K562 (cell line): ENCODE measurements around the gene PHF1. TPM values are rescaled to one million over a fixed set of nuclear protein-coding genes. Genes with fewer than 3 reads are reported as not detected.
A peak's percentile ranks its signal among the peaks of the same experiment; 100 is the strongest.

Experiments used
- CXXC5 ChIP-seq: fragments of 250-450 bp; sonication (Bioruptor Pico); IDR thresholded peaks from 2 replicates; pipeline ENCODE4 v1.8.0; 2022; ENCODE audit warnings: inconsistent platforms, mild to moderate bottlenecking, moderate library complexity
- E2F4 ChIP-seq: sonication (generic); formaldehyde crosslinking; IDR thresholded peaks from 2 replicates; pipeline ENCODE4 v1.8.0; 2022; ENCODE audit warnings: mild to moderate bottlenecking, low read depth, missing genetic modification reagents
- ERF ChIP-seq: fragments of 450-650 bp; formaldehyde crosslinking; IDR thresholded peaks from 2 replicates; pipeline ENCODE4 v1.4.0; 2020; ENCODE audit warnings: mild to moderate bottlenecking, mixed read lengths
- FOXK2 ChIP-seq, 2 experiments: fragments of 450-650 bp; IDR thresholded peaks in 1 of 2; conservative IDR thresholded peaks in 1 of 2; 2 replicates each; pipeline ENCODE4 v1.6.1; 2016; ENCODE audit warnings: low read depth in 2 of 2, mild to moderate bottlenecking in 1 of 2
- GABPB1 ChIP-seq: sonication (generic); formaldehyde crosslinking; IDR thresholded peaks from 2 replicates; pipeline ENCODE4 v1.8.0; 2022; ENCODE audit warnings: mild to moderate bottlenecking, missing genetic modification reagents
- GATA2 ChIP-seq: sonication (generic); formaldehyde crosslinking; IDR thresholded peaks from 2 replicates; pipeline ENCODE4 v1.4.0; 2020; ENCODE audit warnings: mild to moderate bottlenecking, missing genetic modification reagents
- GTF3C2 ChIP-seq: IDR thresholded peaks from 3 replicates; pipeline ENCODE4 v1.6.1; 2011; ENCODE audit warnings: borderline replicate concordance, mild to moderate bottlenecking, moderate library complexity; ENCODE audit not compliant: insufficient read length; ENCODE audit errors: extremely low read depth
- NR3C1 ChIP-seq: sonication (generic); formaldehyde crosslinking; IDR thresholded peaks from 2 replicates; pipeline ENCODE4 v1.8.1; 2022; ENCODE audit warnings: missing genetic modification reagents
- POLR2AphosphoS5 ChIP-seq: IDR thresholded peaks from 2 replicates; pipeline ENCODE4 v1.6.1; 2011; ENCODE audit warnings: mild to moderate bottlenecking, low read depth, low read length, moderate library complexity; ENCODE audit not compliant: control insufficient read depth, insufficient read depth
- RBM34 ChIP-seq: fragments of 200-400 bp; formaldehyde crosslinking; IDR thresholded peaks from 2 replicates; pipeline ENCODE4 v1.6.1; 2018; ENCODE audit warnings: low read length, borderline replicate concordance; ENCODE audit not compliant: insufficient read depth
- RNF2 ChIP-seq: sonication (generic); IDR thresholded peaks from 2 replicates; pipeline ENCODE4 v1.6.1; 2016
- TARDBP ChIP-seq: fragments of 450-650 bp; IDR thresholded peaks from 2 replicates; pipeline ENCODE4 v1.6.1; 2016
- TBP ChIP-seq: optimal IDR thresholded peaks from 2 replicates; pipeline ENCODE3; 2011; ENCODE audit warnings: low read depth, low read length, improper control_type of control experiment
- TRIM28 ChIP-seq: fragments of 450-650 bp; IDR thresholded peaks from 2 replicates; pipeline ENCODE4 v1.6.1; 2017
- ZNF212 ChIP-seq: fragments of 450-650 bp; formaldehyde crosslinking; IDR thresholded peaks from 2 replicates; pipeline ENCODE4 v1.4.0; 2020; ENCODE audit warnings: mild to moderate bottlenecking
- polyA plus RNA-seq, 8 experiments: library from polyadenylated mRNA; depleted of rRNA in 4 of 8; stranded (reverse) in 5 of 8; unstranded in 3 of 8; fragments of >200 nt; fragmentation: Nextera tagmentation in 2 of 8; fragmentation: Illumina TruSeq in 1 of 8; extraction: Ambion mirVana in 2 of 8; extraction: Trizol in 1 of 8; gene quantifications; 2 replicates each; pipeline versions ENCODE4 v1.2.1 to v1.2.3, GENCODE V29; 2011 to 2014; ENCODE audit warnings: inconsistent platforms in 1 of 8, missing spikeins in 1 of 8
- total RNA-seq, 7 experiments: library from RNA; depleted of rRNA in 6 of 7; stranded (reverse); fragments of >200 nt in 6 of 7; fragmentation: Illumina TruSeq in 2 of 7; extraction: Trizol in 2 of 7; gene quantifications; 2 replicates each; pipeline versions ENCODE4 v1.2.1 to v1.2.3, GENCODE V29; 2011 to 2021; ENCODE audit warnings: low replicate concordance in 1 of 7
- TF ChIP-seq, protein P1 (sequence below): fragments of 250-450 bp; sonication (Bioruptor Pico); IDR thresholded peaks from 2 replicates; pipeline ENCODE4 v1.4.0; 2020

PHF1 gene
- total and polyA plus RNA-seq, 9 of the 15 experiments (the other 6 are each of a cell fraction or from before 2014, with no cell fraction given) = 3.7 to 64.2 (median 33.7) TPM

GRCh38 chr6:33420491-33421343 is 9.9 kb downstream of the PHF1 start (continued):
- no peak for TF ChIP-seq GTF3C2
- TF ChIP-seq TBP = peak; percentile 31
- no peak for TF ChIP-seq TARDBP
- TF ChIP-seq E2F4 (CRISPR knock-in tag) = no peak
- TF ChIP-seq ZNF212 (CRISPR knock-in tag) = no peak
- no peak for TF ChIP-seq ERF (CRISPR knock-in tag)
- TF ChIP-seq GATA2 (CRISPR knock-in tag) = no peak
- no peak for TF ChIP-seq POLR2AphosphoS5
- TF ChIP-seq, protein P1, sequence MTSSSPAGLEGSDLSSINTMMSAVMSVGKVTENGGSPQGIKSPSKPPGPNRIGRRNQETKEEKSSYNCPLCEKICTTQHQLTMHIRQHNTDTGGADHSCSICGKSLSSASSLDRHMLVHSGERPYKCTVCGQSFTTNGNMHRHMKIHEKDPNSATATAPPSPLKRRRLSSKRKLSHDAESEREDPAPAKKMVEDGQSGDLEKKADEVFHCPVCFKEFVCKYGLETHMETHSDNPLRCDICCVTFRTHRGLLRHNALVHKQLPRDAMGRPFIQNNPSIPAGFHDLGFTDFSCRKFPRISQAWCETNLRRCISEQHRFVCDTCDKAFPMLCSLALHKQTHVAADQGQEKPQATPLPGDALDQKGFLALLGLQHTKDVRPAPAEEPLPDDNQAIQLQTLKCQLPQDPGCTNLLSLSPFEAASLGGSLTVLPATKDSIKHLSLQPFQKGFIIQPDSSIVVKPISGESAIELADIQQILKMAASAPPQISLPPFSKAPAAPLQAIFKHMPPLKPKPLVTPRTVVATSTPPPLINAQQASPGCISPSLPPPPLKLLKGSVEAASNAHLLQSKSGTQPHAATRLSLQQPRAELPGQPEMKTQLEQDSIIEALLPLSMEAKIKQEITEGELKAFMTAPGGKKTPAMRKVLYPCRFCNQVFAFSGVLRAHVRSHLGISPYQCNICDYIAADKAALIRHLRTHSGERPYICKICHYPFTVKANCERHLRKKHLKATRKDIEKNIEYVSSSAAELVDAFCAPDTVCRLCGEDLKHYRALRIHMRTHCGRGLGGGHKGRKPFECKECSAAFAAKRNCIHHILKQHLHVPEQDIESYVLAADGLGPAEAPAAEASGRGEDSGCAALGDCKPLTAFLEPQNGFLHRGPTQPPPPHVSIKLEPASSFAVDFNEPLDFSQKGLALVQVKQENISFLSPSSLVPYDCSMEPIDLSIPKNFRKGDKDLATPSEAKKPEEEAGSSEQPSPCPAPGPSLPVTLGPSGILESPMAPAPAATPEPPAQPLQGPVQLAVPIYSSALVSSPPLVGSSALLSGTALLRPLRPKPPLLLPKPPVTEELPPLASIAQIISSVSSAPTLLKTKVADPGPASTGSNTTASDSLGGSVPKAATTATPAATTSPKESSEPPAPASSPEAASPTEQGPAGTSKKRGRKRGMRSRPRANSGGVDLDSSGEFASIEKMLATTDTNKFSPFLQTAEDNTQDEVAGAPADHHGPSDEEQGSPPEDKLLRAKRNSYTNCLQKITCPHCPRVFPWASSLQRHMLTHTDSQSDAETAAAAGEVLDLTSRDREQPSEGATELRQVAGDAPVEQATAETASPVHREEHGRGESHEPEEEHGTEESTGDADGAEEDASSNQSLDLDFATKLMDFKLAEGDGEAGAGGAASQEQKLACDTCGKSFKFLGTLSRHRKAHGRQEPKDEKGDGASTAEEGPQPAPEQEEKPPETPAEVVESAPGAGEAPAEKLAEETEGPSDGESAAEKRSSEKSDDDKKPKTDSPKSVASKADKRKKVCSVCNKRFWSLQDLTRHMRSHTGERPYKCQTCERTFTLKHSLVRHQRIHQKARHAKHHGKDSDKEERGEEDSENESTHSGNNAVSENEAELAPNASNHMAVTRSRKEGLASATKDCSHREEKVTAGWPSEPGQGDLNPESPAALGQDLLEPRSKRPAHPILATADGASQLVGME (CRISPR knock-in tag) = no peak
- no peak for TF ChIP-seq RBM34
- TF ChIP-seq FOXK2 (conservative IDR thresholded peaks at IDR 0.05 in 1 of 2, IDR thresholded peaks at IDR 0.05 in 1 of 2; ENCODE audit: low read depth in 2 of 2) = peak; percentile 80 to 84
- peak; percentile 52; the same call in 1 of the 2 replicates for TF ChIP-seq TRIM28
- TF ChIP-seq CXXC5 (CRISPR knock-in tag) = 0 out of 2 replicates have a peak, but pooled peaks have one; percentile 13
- no peak for TF ChIP-seq NR3C1 (CRISPR knock-in tag)
- 0 out of 2 replicates have a peak, but pooled peaks have one; percentile 41 for TF ChIP-seq RNF2
- peak; percentile 77 for TF ChIP-seq GABPB1 (CRISPR knock-in tag)
